Activated naive CD8-positive, alpha-beta T cell treated with anti-CD3 and anti-CD28 coated beads, Interleukin-2, amount 10 ng/mL, durations not matched to agents 7 days and 5 days (primary cell): ENCODE data around the gene MAPK13. TPM values are rescaled to one million over a fixed set of nuclear protein-coding genes. Genes with fewer than 3 reads are reported as not detected.
A peak's percentile ranks its signal among the peaks of the same experiment; 100 is the strongest.

ENCODE experiments used
- ATAC-seq: fragments of 150-1000 bp; cut with Tn5 transposase; one replicate; pipeline ENCODE4 v1.10.0; 2021; ENCODE audit warnings: low read depth, moderate library complexity
- POLR2A ChIA-PET: fragments of 350-600 bp; sonication (Branson Sonifier 250); formaldehyde crosslinking; loops from one replicate; lab custom pipeline; 2021; ENCODE audit warnings: antibody characterized with exemption; lab: Charles Lee
- DNase-seq: peaks from one replicate; pipeline ENCODE4 v3.0.0; 2021
- H3K27ac Mint-ChIP-seq: one replicate; pipeline ENCODE4 v1.8.0; 2022; ENCODE audit warnings: mild to moderate bottlenecking, mixed read lengths
- H3K27me3 Mint-ChIP-seq: one replicate; pipeline ENCODE4 v1.8.0; 2022; ENCODE audit warnings: mild to moderate bottlenecking, moderate library complexity, mixed read lengths
- H3K36me3 Mint-ChIP-seq: one replicate; pipeline ENCODE4 v1.8.0; 2021; ENCODE audit warnings: mild to moderate bottlenecking, mixed read lengths
- H3K4me1 Mint-ChIP-seq: one replicate; pipeline ENCODE4 v1.8.0; 2021; ENCODE audit warnings: mixed read lengths
- H3K4me3 Mint-ChIP-seq: one replicate; pipeline ENCODE4 v1.8.0; 2022; ENCODE audit warnings: mild to moderate bottlenecking, moderate library complexity, mixed read lengths
- H3K9me3 Mint-ChIP-seq: one replicate; pipeline ENCODE4 v1.8.0; 2021; ENCODE audit warnings: mixed read lengths
- total RNA-seq, 2 experiments: library from RNA; stranded (reverse); gene quantifications; one replicate each; pipeline ENCODE4 v1.2.3, GENCODE V29; 2021

MAPK13 gene
- total RNA-seq, 2 experiments from 2014 or later = 40.5 to 41.6 TPM

DNA sequence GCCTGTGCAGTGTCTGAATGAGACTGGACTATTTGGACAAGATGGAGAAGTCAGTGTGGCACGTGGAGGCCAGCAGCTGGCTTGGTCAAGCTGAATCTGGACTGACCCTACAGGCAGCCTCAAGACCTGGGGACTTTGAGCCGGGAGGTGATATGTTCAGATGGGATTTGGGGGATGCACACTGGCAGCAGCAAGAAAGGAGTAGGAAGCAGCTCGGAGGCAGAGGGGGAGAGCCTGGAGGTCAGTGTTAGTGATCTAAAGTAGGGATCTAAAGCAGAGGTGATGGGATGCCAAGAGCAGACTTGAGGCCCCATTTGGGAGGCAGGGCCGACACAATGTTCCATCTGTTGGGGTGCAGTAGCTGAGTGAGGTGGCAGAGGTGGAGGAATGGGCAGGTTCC lies 2.8 kb downstream of the MAPK13 start:
- Mint-ChIP-seq H3K36me3 (peaks cover 23% of the 10 kb centered on the region), H3K4me1 (peaks cover 40% of the 10 kb centered on the region), H3K27me3 (no peaks in the 10 kb centered on the region), H3K27ac (peak overlapping the region; percentile 36), H3K4me3 (no peak overlapping the region), H3K9me3 (no peaks in the 10 kb centered on the region)
- ATAC-seq (no peak), DNase-seq (no peak)
- POLR2A ChIA-PET = interaction anchor here (3.8 kb wide), 1 partner anchor 105 kb away, joined by 47 read pairs; the partner anchor contains the start of gene MAPK14

DNA sequence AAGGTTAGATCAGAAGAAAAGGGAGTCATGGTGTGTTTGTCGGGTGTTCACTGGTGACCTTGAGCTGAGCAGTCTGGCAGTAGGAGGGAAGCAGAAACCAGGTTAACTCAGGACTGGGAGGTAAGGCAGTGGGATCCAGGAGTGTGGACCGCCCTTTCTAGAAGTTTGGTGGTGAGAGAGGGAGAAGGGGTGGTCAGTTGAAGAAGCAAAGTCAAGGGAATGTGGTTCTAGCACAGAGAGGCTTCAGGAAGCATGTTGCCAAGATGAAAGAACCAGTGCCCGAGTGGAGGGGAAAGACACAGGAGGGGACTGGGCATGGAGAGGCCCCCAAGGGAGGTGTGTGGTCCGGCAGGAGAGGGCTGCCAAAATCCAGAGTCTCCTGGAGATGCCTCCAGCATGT lies 3.6 kb downstream of the MAPK13 start:
- DNase-seq (no peak), ATAC-seq (no peak)
- H3K27ac Mint-ChIP-seq = no peak overlapping the region
- POLR2A ChIA-PET = no interaction called here
- peaks cover 33% of the 10 kb centered on the region for H3K4me1 Mint-ChIP-seq
- H3K9me3 Mint-ChIP-seq = no peaks in the 10 kb centered on the region
- H3K27me3 Mint-ChIP-seq = no peaks in the 10 kb centered on the region
- peaks cover 23% of the 10 kb centered on the region for H3K36me3 Mint-ChIP-seq
- H3K4me3 Mint-ChIP-seq = no peak overlapping the region

DNA sequence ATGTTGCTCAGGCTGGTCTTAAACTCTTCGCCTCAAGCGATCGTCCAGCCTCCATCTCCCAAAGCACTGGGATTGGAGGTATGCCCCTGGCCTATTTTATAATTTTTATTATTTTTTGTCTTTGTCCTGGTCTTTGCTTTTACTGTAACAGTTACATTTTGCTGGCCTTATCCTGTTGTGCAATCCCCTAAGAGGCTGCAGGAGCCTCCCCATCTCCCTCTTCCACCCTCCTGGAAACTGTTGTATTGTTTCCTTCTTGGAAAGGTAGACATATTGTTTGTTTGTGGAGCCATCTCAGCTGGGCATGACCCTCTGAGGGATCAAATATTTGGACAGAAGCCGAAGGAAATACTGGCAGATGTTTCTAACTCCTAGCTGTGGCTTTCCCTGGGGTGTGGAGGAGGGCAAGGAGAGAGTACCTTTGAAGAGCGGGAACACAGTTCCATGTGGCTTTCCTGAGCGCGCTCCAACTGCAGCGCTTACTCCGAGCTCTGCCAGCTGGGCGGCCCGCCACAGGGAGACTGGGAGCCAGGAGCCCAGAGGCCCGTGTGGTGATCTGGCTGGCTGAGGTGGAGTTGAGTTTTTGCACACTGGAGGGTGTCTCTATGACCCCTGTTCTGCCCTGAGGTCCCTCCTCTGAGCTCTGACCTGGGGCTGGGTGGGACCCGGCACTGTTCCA lies 4.9 kb downstream of the MAPK13 start:
- Mint-ChIP-seq H3K27me3 (no peaks in the 10 kb centered on the region), H3K4me3 (no peak overlapping the region), H3K4me1 (peaks cover 27% of the 10 kb centered on the region), H3K36me3 (peaks cover 27% of the 10 kb centered on the region), H3K9me3 (no peaks in the 10 kb centered on the region), H3K27ac (no peak overlapping the region)
- DNase-seq (no peak), ATAC-seq (no peak)
- POLR2A ChIA-PET = interaction anchor here (1.1 kb wide), 1 partner anchor 9 kb away, joined by 3 read pairs; no protein-coding TSS in a partner anchor

DNA sequence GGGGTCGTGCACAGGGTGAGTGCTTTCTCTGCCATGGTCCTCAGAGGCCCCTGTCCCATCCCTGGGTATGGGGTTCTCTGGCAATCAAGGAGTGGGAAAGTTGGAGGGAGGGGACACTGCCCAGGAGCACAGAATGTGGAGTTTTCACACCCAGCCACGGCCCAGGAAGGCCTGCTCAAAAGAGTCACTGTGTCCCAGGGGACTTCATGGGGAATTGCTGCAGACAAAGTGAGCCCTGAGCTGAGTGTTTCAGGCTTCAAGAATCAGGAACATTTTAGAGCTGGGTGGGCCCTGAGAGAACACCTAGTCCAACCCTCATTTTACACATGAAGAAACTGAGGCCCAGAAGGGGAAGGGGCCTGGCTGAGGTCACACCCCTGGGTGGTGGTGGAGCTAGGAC lies 5.7 kb downstream of the MAPK13 start:
- no peak for DNase-seq
- POLR2A ChIA-PET = interaction anchor here (1.1 kb wide), 1 partner anchor 9 kb away, joined by 3 read pairs; no protein-coding TSS in a partner anchor
- H3K36me3 Mint-ChIP-seq = peaks cover 27% of the 10 kb centered on the region
- ATAC-seq = no peak
- H3K4me3 Mint-ChIP-seq = no peak overlapping the region
- no peak overlapping the region for H3K27ac Mint-ChIP-seq
- H3K9me3 Mint-ChIP-seq = no peaks in the 10 kb centered on the region
- peaks cover 28% of the 10 kb centered on the region for H3K4me1 Mint-ChIP-seq
- H3K27me3 Mint-ChIP-seq = no peaks in the 10 kb centered on the region

DNA sequence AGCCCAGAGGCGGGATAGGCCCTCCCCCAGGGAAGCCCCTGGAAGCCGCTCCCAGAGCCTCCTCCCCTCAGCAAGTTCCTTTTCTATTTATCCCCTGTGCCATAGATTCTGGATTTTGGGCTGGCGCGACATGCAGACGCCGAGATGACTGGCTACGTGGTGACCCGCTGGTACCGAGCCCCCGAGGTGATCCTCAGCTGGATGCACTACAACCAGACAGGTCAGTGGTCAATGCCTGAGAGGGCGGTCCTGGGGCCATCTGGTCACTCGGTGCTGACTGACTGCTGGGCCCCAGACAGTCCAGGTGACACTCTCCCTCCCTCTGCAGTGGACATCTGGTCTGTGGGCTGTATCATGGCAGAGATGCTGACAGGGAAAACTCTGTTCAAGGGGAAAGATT lies 6.2 kb downstream of the MAPK13 start:
- DNase-seq = no peak
- Mint-ChIP-seq H3K9me3 (no peaks in the 10 kb centered on the region), H3K27me3 (no peaks in the 10 kb centered on the region), H3K36me3 (peaks cover 27% of the 10 kb centered on the region), H3K27ac (no peak overlapping the region), H3K4me1 (peaks cover 28% of the 10 kb centered on the region), H3K4me3 (no peak overlapping the region)
- POLR2A ChIA-PET = interaction anchor here (1.1 kb wide), 1 partner anchor 8 kb away, joined by 3 read pairs; no protein-coding TSS in a partner anchor
- ATAC-seq = no peak

DNA sequence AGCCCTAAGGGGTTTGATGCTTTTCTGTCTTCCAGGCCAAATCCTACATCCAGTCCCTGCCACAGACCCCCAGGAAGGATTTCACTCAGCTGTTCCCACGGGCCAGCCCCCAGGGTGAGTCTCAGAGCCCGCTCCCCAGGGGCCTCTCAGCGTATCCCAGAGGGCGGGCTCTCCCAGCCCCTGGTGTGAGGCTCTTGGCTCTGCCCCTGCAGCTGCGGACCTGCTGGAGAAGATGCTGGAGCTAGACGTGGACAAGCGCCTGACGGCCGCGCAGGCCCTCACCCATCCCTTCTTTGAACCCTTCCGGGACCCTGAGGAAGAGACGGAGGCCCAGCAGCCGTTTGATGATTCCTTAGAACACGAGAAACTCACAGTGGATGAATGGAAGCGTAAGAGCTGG lies 8.4 kb downstream of the MAPK13 start:
- DNase-seq (no peak), ATAC-seq (no peak)
- H3K27ac Mint-ChIP-seq = no peak overlapping the region
- no peak overlapping the region for H3K4me3 Mint-ChIP-seq
- no peaks in the 10 kb centered on the region for H3K9me3 Mint-ChIP-seq
- H3K36me3 Mint-ChIP-seq = peaks cover 20% of the 10 kb centered on the region
- POLR2A ChIA-PET = no interaction called here
- H3K27me3 Mint-ChIP-seq = no peaks in the 10 kb centered on the region
- H3K4me1 Mint-ChIP-seq = peaks cover 12% of the 10 kb centered on the region

DNA sequence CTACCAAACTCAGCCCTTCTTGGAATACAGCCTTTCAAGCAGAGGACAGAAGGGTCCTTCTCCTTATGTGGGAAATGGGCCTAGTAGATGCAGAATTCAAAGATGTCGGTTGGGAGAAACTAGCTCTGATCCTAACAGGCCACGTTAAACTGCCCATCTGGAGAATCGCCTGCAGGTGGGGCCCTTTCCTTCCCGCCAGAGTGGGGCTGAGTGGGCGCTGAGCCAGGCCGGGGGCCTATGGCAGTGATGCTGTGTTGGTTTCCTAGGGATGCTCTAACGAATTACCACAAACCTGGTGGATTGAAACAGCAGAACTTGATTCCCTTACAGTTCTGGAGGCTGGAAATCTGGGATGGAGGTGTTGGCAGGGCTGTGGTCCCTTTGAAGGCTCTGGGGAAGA lies 9.1 kb downstream of the MAPK13 start:
- no peaks in the 10 kb centered on the region for H3K9me3 Mint-ChIP-seq
- DNase-seq (no peak), ATAC-seq (no peak)
- no peak overlapping the region for H3K4me3 Mint-ChIP-seq
- H3K27me3 Mint-ChIP-seq = no peaks in the 10 kb centered on the region
- no peak overlapping the region for H3K27ac Mint-ChIP-seq
- POLR2A ChIA-PET = interaction anchor here (1.4 kb wide), 1 partner anchor 8 kb away, joined by 5 read pairs; no protein-coding TSS in a partner anchor
- H3K36me3 Mint-ChIP-seq = peaks cover 16% of the 10 kb centered on the region
- H3K4me1 Mint-ChIP-seq = peaks cover 12% of the 10 kb centered on the region

DNA sequence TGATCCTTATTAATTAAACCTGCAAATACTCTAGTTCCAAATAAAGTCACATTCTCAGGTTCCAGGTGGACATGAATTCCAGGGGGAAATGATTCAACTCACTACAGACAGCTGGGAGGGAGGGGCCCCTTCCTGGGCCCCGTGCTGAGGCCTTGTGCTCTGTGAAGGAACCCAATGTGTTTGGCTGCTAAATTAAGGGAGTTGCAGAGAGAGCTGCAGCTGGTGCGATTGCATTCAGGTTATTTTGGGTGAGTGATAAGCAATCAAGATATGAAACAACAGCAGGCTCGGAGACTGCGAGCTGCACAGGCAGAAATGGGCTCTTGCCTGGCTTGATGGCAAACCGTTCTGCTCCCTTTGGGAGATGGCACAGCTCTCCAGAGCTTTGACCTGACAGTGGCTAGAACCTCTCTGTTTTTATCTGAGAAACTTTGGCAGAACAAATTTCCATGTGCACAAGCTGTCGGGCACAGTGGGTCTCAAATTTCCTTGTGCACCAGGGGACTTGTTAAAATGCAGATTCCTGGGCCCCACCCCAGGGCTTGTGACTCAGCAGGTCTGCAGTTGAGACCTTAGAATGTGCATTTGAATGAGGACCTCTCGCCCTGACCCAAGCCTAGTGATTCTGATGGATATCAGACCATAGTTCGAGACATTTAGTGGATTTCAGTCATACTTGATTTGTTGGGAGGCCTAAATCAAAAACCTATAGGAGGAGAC lies 9.8 kb downstream of the MAPK13 start:
- DNase-seq = no peak

DNA sequence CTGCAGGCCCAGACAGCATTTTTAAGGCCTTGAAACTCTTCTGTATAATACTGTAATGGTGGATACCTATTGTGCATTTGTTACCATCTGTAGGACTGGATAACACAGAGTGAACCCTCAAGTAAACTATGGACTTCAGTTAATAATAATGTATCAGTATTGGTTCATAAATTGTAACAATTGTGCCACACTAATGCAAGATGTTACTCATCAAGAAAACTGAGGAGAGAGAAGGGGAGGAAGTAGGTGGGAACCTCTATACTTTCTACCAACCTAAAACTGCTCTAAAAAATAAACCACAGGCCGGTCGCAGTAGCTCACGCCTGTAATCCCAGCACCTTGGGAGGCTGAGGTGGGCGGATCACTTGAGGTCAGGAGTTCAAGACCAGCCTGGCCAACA lies 10.8 kb downstream of the MAPK13 start:
- Mint-ChIP-seq H3K4me1 (peaks cover 6% of the 10 kb centered on the region), H3K9me3 (no peaks in the 10 kb centered on the region), H3K36me3 (peaks cover 8% of the 10 kb centered on the region), H3K27ac (no peak overlapping the region), H3K27me3 (no peaks in the 10 kb centered on the region), H3K4me3 (no peak overlapping the region)
- DNase-seq = no peak
- ATAC-seq = no peak
- POLR2A ChIA-PET = interaction anchor here (1.0 kb wide), 1 partner anchor 10 kb away, joined by 6 read pairs; no protein-coding TSS in a partner anchor

More for the DNA sequence above, 9.8 kb downstream of the MAPK13 start:
- H3K36me3 Mint-ChIP-seq = peaks cover 15% of the 10 kb centered on the region
- H3K27me3 Mint-ChIP-seq = no peaks in the 10 kb centered on the region
- H3K27ac Mint-ChIP-seq = no peak overlapping the region
- no peak for ATAC-seq
- H3K9me3 Mint-ChIP-seq = no peaks in the 10 kb centered on the region
- peaks cover 11% of the 10 kb centered on the region for H3K4me1 Mint-ChIP-seq
- POLR2A ChIA-PET = interaction anchor here (1.4 kb wide), 1 partner anchor 9 kb away, joined by 5 read pairs; no protein-coding TSS in a partner anchor
- H3K4me3 Mint-ChIP-seq = no peak overlapping the region

DNA sequence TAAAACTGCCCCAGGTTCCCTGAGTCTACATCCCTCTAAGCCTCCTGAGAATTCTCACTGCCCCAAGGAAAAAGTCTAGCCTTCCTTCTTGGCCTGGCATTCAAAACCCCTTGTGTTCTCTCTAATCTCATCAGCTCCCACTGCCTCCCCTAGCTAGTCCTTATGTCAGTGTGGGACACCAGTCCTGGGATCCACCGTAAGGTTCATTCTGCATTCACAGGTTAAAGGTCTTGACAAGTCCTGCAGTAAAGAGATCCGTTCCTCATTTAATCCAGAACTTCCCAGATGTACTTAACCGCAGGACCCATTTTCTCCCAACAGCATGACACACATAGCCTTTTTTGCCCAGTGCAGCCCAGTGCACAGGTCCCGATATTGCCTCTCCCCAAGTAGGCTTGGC lies 11.6 kb downstream of the MAPK13 start:
- no peak for DNase-seq
- Mint-ChIP-seq H3K27ac (peak overlapping the region; percentile 48), H3K9me3 (no peaks in the 10 kb centered on the region), H3K36me3 (peaks cover 10% of the 10 kb centered on the region), H3K4me3 (no peak overlapping the region), H3K27me3 (no peaks in the 10 kb centered on the region), H3K4me1 (peaks cover 10% of the 10 kb centered on the region)
- ATAC-seq = no peak
- POLR2A ChIA-PET = interaction anchor here (1.0 kb wide), 1 partner anchor 10 kb away, joined by 6 read pairs; no protein-coding TSS in a partner anchor

DNA sequence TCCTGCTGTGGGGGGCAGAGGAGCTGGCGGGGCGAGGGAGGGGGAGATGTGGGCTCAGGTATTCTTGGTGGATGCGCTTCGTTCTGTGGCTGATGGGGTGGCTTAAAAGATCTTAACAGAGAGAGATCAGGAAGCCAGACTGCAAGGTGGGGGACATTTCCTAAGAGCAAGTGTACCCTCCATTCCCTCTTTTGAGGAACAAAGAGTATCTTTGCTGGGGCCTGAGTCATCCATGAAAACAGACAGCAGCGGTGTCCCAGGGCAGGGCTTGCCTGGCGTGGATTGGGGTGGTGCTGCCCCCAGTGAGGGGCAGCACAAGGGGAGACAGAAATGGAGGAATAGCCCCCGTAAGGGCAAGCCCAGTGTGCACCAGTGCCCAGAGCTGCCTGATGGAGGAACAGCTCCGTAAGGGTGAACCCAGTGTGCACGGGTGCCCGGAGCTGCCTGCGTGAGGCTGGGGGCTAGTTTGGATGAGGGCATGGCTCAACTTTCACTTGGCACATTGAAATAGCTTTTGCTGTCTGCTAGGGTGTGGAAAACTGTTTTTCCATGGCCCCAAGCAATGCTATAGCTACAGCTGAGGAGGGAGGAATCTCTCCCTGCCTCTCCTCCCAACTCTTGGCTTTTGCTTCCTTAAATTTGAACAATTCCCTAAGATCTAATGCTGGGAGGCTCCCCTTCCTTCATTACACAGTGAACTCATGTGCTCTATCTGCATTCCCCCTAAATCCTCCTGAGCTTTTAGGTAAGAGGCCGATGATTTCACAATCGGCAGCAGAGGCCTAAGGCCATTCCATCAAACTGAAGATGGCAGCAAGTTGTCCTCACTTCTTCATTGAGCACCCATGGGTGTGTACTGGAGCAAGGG lies 12.9 kb downstream of the MAPK13 start:
- ATAC-seq = no peak
- peaks cover 13% of the 10 kb centered on the region for H3K4me1 Mint-ChIP-seq
- POLR2A ChIA-PET = interaction anchor here (2.1 kb wide), 1 partner anchor 12 kb away, joined by 8 read pairs; no protein-coding TSS in a partner anchor
- no peak overlapping the region for H3K4me3 Mint-ChIP-seq
- peaks cover under 1% of the 10 kb centered on the region for H3K9me3 Mint-ChIP-seq
- no peak overlapping the region for H3K27ac Mint-ChIP-seq
- H3K36me3 Mint-ChIP-seq = peaks cover 13% of the 10 kb centered on the region
- no peaks in the 10 kb centered on the region for H3K27me3 Mint-ChIP-seq
- DNase-seq = no peak

DNA sequence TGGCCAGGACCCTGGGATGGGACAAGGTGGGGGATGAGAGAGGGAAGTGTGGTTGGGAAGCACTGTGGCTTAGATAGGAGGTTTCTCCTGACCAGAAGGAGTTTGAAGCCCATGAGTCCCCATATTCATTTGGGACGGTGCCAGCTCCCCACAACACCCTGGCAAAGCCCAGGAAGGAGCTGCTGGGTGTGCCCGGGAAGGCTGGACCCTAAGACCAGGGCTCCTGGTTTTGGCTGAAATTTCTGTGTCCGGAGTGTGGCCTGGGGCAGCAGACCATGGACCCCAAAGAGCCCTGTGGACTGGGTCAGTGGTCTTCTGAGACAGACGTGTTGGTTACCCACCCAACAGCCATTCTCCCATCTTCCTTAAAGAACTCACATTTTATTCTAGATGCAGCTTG lies 15.2 kb downstream of the MAPK13 start:
- Mint-ChIP-seq H3K27me3 (no peaks in the 10 kb centered on the region), H3K4me1 (peaks cover 16% of the 10 kb centered on the region), H3K27ac (no peak overlapping the region), H3K4me3 (no peak overlapping the region), H3K36me3 (peaks cover 12% of the 10 kb centered on the region), H3K9me3 (peaks cover 6% of the 10 kb centered on the region)
- ATAC-seq = no peak
- no peak for DNase-seq
- POLR2A ChIA-PET = no interaction called here

DNA sequence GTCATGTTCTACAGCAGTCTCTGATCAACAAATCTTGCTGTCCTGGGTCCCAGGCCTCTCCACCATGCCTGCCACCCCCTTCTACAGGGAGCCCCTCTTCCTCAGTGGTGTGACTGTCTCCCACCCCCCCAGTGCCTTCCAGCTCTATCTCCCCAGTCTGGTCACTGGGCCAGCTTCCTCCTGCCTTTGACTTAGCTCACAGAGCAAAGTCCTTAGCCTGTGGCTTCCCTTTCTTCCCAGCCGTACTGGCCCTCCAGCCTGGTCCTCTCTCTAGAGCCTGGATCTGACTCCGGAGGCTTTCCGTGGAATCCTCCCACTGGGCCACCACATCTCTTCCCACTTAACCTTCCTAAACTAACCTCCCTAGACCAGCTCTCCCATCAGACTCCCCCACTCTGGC lies 17.0 kb downstream of the MAPK13 start:
- Mint-ChIP-seq H3K4me3 (no peak overlapping the region), H3K36me3 (peaks cover 10% of the 10 kb centered on the region)
- ATAC-seq = no peak

More for the DNA sequence above, 17.0 kb downstream of the MAPK13 start:
- Mint-ChIP-seq H3K27ac (peak overlapping the region; percentile 65), H3K27me3 (no peaks in the 10 kb centered on the region), H3K4me1 (peaks cover 12% of the 10 kb centered on the region), H3K9me3 (peaks cover 6% of the 10 kb centered on the region)
- DNase-seq = no peak
- POLR2A ChIA-PET = interaction anchor here (0.6 kb wide), 1 partner anchor 31 kb away, joined by 4 read pairs; no protein-coding TSS in a partner anchor
